ENCODE data around the gene TNFAIP2. TPM values are rescaled to one million over a fixed set of nuclear protein-coding genes. Genes with fewer than 3 reads are reported as not detected.

Gene TNFAIP2
- polyA plus RNA-seq, 1 donor from 2014 or later, result 1.8 TPM

DNA sequence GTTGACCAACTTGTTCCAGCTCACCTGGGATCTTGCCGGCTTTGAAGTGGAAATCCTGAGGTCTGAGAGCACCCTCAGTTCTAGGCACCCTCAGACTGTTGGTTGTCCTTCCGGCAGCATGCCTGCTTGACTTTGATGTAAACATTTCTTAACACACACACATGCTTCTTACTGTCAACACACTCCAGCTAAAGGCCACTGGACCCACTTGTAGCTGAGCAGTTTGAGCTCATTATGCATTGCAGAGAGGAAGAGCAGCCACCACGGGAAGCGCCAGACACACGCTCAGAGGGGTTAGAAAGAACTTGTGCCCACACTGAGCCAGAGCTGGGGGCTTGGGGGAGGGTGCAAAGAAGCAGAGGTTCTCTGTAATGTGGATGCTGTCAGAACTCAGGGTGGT, 55.8 kb downstream of the TNFAIP2 start:
- Histone ChIP-seq H3K4me2 (ENCODE audit: low read length) (no peak overlapping the region), H3K4me3 (ENCODE audit: low read length) (no peak overlapping the region), H4K20me1 (ENCODE audit: insufficient read depth) (no peaks in the 10 kb centered on the region), H3K27me3 (ENCODE audit: insufficient read depth, low read depth, low read length) (no peaks in the 10 kb centered on the region), H3K9me3 (ENCODE audit: low read length) (peaks cover 4% of the 10 kb centered on the region), H3K9me2 (ENCODE audit: insufficient read depth, low read length) (no peaks in the 10 kb centered on the region), H3K9ac (ENCODE audit: low read length) (no peak overlapping the region), H3K27ac (ENCODE audit: low read length) (no peak overlapping the region), H2AFZ (ENCODE audit: low read depth, low read length) (no peak overlapping the region), H3F3A (ENCODE audit: insufficient read depth, low read length, poor library complexity, severe bottlenecking) (no peaks in the 10 kb centered on the region), H3K36me3 (ENCODE audit: insufficient read depth, low read length) (no peaks in the 10 kb centered on the region), H3K79me2 (replicated peaks; ENCODE audit: insufficient read depth, low read length) (no peaks in the 10 kb centered on the region)
- TF ChIP-seq RAD21 (conservative IDR thresholded peaks at IDR 0.05), result no peak
- no peak for TF ChIP-seq EZH2 (IDR thresholded peaks at IDR 0.05; ENCODE audit: borderline replicate concordance, insufficient read depth, low read length, poor library complexity, severe bottlenecking)
- TF ChIP-seq, protein P1, sequence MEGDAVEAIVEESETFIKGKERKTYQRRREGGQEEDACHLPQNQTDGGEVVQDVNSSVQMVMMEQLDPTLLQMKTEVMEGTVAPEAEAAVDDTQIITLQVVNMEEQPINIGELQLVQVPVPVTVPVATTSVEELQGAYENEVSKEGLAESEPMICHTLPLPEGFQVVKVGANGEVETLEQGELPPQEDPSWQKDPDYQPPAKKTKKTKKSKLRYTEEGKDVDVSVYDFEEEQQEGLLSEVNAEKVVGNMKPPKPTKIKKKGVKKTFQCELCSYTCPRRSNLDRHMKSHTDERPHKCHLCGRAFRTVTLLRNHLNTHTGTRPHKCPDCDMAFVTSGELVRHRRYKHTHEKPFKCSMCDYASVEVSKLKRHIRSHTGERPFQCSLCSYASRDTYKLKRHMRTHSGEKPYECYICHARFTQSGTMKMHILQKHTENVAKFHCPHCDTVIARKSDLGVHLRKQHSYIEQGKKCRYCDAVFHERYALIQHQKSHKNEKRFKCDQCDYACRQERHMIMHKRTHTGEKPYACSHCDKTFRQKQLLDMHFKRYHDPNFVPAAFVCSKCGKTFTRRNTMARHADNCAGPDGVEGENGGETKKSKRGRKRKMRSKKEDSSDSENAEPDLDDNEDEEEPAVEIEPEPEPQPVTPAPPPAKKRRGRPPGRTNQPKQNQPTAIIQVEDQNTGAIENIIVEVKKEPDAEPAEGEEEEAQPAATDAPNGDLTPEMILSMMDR (IDR thresholded peaks at IDR 0.05; ENCODE audit: poor library complexity, severe bottlenecking), result no peak
- TF ChIP-seq MXI1 (conservative IDR thresholded peaks at IDR 0.05; ENCODE audit: poor library complexity, severe bottlenecking), result no peak
- TF ChIP-seq POLR2AphosphoS5 (IDR thresholded peaks at IDR 0.05), result no peak
- no peak for TF ChIP-seq TAF1 (IDR thresholded peaks at IDR 0.05; ENCODE audit: low read depth)
- no peak for TF ChIP-seq SMC3 (conservative IDR thresholded peaks at IDR 0.05; ENCODE audit: poor library complexity)
- TF ChIP-seq EP300 (conservative IDR thresholded peaks at IDR 0.05; ENCODE audit: poor library complexity, severe bottlenecking), result no peak
- TF ChIP-seq, protein P2, sequence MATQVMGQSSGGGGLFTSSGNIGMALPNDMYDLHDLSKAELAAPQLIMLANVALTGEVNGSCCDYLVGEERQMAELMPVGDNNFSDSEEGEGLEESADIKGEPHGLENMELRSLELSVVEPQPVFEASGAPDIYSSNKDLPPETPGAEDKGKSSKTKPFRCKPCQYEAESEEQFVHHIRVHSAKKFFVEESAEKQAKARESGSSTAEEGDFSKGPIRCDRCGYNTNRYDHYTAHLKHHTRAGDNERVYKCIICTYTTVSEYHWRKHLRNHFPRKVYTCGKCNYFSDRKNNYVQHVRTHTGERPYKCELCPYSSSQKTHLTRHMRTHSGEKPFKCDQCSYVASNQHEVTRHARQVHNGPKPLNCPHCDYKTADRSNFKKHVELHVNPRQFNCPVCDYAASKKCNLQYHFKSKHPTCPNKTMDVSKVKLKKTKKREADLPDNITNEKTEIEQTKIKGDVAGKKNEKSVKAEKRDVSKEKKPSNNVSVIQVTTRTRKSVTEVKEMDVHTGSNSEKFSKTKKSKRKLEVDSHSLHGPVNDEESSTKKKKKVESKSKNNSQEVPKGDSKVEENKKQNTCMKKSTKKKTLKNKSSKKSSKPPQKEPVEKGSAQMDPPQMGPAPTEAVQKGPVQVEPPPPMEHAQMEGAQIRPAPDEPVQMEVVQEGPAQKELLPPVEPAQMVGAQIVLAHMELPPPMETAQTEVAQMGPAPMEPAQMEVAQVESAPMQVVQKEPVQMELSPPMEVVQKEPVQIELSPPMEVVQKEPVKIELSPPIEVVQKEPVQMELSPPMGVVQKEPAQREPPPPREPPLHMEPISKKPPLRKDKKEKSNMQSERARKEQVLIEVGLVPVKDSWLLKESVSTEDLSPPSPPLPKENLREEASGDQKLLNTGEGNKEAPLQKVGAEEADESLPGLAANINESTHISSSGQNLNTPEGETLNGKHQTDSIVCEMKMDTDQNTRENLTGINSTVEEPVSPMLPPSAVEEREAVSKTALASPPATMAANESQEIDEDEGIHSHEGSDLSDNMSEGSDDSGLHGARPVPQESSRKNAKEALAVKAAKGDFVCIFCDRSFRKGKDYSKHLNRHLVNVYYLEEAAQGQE (IDR thresholded peaks at IDR 0.05; ENCODE audit: borderline replicate concordance), result no peak

DNA sequence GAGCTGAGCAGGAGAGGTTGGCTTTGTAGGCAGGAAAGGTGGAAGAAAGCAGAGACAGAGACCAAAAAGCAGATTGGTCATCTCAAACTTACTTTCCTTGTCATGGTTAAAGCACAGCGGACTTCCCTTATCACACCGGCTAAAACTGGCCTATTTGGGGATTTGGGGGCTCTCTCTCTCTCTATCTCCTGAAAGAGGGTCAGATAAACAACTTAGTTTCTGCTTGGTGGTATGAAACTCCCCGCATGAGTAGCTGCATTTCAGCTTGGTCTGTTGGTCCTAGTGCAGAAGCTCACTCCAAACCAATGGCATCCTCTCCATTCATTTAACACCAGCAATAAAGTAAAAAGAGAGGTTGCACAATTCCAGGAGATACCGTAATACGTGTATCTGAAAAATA, 57.1 kb downstream of the TNFAIP2 start:
- H3K9me2 ChIP-seq (ENCODE audit: insufficient read depth, low read length), result no peaks in the 10 kb centered on the region
- H4K20me1 ChIP-seq (ENCODE audit: insufficient read depth), result no peaks in the 10 kb centered on the region
- no peaks in the 10 kb centered on the region for H3K27me3 ChIP-seq (ENCODE audit: insufficient read depth, low read depth, low read length)
- H3F3A ChIP-seq (ENCODE audit: insufficient read depth, low read length, poor library complexity, severe bottlenecking), result no peaks in the 10 kb centered on the region
- no peak overlapping the region for H3K9ac ChIP-seq (ENCODE audit: low read length)
- H3K36me3 ChIP-seq (ENCODE audit: insufficient read depth, low read length), result no peaks in the 10 kb centered on the region
- no peak overlapping the region for H3K4me3 ChIP-seq (ENCODE audit: low read length)
- no peak overlapping the region for H3K4me2 ChIP-seq (ENCODE audit: low read length)
- no peak overlapping the region for H3K27ac ChIP-seq (ENCODE audit: low read length)
- H3K79me2 ChIP-seq (replicated peaks; ENCODE audit: insufficient read depth, low read length), result no peaks in the 10 kb centered on the region
- H3K9me3 ChIP-seq (ENCODE audit: low read length), result peaks cover 3% of the 10 kb centered on the region
- TF ChIP-seq EP300 (conservative IDR thresholded peaks at IDR 0.05; ENCODE audit: poor library complexity, severe bottlenecking) (no peak), MXI1 (conservative IDR thresholded peaks at IDR 0.05; ENCODE audit: poor library complexity, severe bottlenecking) (no peak), TAF1 (IDR thresholded peaks at IDR 0.05; ENCODE audit: low read depth) (no peak), SMC3 (conservative IDR thresholded peaks at IDR 0.05; ENCODE audit: poor library complexity) (no peak), EZH2 (IDR thresholded peaks at IDR 0.05; ENCODE audit: borderline replicate concordance, insufficient read depth, low read length, poor library complexity, severe bottlenecking) (no peak), RAD21 (conservative IDR thresholded peaks at IDR 0.05) (no peak), POLR2AphosphoS5 (IDR thresholded peaks at IDR 0.05) (no peak)
- TF ChIP-seq, protein P2 (IDR thresholded peaks at IDR 0.05; ENCODE audit: borderline replicate concordance), result no peak
- TF ChIP-seq, protein P1 (IDR thresholded peaks at IDR 0.05; ENCODE audit: poor library complexity, severe bottlenecking), result no peak
- no peak overlapping the region for H2AFZ ChIP-seq (ENCODE audit: low read depth, low read length)
